ENCODE data around the gene FAM50B.

The FAM50B gene

DNA sequence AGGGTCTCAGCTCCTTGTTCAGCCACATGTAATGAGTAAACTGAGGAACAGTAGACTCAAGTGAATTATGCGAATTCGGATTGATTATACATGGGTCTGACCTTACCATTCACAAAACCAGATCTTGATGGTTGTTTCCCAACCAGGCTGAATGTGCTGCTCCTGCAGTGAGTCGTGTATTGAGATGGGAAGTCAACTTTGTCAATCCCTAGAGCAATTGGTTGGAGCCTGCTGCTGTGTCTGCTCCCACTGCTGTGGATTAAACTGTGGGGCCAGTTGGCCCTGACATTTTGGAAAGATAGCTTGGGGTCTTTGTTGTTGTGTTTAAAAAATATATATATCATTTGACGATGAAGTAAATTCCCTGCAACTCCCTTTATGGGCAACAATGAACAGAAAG lies 23.9 kb downstream of the FAM50B start:
- no peak for DNase-seq (ENCODE audit: low read depth in 2 of 2)

DNA sequence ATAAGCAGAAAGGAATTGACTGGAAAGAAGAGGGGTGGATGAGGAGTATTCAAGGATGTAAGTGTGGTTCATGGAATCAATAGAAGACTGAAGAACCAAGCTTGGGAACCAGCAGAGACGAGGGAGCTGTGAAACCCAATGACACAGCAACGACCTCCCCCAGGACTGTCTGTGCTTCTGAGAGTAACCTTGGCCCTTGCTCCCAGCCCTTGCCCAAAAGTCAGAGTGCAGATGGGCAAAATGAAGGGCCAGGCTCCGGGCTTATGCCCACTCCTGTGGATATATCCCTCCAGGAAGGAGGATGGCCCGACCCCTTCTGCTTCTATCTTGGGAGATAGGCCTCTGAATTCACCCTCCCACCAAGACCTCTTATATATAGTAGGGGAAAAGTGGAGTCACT lies 24.9 kb downstream of the FAM50B start:
- no peak for DNase-seq (ENCODE audit: low read depth in 2 of 2)

DNA sequence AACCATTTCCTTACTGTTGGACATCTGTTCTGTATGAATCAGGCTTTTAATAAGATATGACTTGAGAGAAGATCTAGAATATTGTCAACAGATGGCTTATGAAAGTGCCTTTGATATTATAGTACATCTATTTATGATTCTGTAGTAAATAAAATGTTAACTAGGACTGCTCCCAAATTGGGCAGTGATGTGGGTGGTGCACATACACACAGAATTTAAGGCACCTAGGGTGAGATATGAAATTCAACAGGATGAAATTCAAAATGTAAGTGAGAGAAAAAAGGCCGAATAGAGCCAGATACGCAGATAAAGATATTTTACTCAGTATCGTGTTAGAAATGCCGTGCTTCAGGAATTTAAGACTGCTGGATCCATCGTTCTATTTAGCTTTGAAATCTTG lies 26.3 kb downstream of the FAM50B start:
- no peak for DNase-seq (ENCODE audit: low read depth in 2 of 2)

DNA sequence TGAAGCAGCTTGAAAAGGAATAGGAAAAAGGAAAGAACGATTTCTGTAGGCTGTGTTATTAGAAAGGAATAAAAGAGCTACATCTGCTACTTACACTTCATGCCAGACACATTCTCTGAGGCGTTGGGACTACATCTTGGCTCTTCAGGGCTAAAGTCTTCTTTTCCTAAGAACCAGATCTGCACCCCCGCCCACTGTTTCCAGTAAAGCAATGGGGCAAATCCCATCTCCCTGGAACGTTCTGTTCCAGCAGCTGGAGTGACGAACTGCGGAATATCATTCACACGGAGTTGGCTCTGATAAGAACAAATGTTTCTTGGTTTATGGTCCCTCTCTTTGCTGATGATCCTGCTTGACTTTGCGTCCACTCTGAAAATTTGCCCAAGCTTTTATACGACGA lies 26.9 kb downstream of the FAM50B start:
- DNase-seq (ENCODE audit: low read depth in 2 of 2) = no peak

DNA sequence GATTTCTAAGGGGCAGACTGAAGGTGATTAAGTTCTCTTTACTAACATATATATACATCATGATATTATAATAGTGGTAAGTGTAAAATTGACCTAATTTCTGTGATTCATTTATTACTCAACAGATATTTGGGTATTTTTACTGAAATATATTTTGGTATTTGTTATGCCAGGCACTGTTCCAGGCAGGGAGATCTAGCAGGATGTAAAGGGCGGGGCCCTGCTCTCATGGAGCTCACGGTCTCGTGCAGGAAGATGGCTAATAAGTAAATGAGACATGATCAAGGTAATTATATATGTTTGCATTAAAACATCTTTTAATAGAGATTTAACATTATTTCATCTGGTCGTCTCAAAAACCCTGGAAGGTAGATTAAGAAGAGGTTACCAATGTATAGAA lies 27.7 kb downstream of the FAM50B start:
- DNase-seq (ENCODE audit: low read depth in 2 of 2) = no peak

DNA sequence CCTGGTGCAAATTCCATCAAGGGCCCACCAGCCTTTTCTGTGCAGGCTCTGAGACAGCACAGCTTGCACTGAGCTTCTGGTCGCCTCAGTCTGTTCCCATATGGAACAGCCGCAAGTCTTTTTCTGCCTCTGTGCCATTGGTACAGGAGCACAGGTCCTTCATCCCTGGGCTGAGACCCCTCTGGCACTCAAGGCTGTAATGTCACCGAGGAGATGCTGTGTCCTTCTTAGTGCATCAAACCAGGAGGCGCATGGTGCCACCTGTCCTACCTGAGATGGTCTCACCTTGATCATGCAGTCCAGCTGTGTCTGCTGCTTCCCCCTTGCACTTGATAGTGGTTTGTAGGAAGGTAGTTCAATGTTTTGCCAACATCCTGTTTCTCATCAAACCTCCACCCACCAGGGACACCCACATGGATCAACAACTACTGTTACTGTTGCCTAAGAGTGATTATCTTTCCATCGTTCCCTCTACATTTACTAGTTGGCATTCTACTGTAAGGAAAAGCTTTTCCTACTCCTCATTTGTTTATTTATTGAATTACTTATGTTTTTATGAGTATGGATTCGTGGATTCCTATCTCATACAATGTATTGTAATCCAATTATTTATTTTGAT lies 29.0 kb downstream of the FAM50B start:
- DNase-seq (ENCODE audit: low read depth in 2 of 2) = no peak

DNA sequence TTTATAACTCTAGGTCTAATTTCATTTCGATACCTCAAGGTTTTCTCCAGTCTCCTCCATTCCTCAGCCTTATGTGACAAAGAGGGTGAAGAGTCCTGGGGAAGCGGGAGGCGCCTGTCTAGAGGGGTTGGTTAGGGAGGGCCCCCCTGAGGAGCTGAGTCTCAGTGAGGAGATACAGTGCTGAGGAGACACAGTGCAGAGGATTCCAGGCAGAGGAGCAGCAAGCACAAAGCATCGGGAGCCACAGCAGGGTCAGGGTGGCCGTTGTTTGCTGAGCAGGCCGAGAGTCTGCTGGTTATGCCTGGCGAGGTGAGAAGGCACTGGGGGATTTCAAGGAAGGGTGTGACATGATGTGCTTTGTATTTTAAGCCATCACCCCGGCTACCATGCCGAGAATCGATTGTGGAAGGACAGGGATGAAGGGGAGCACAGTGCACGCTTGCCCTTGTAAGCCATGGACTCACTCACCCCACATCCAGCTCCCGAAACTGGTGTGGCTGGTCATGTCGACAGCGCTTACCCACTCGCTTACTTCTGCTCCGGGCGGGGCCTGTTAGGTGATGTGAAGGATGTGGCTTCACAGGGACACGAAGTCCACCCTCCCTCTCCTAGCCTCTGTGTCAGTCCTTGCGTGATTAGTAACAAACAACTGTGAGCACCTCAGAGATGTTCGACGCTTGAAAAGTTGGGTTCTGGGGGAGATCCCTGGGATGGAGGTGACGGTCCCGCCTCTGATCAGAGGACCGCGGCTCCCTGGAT lies 30.2 kb downstream of the FAM50B start:
- no peak for DNase-seq (ENCODE audit: low read depth in 2 of 2)

DNA sequence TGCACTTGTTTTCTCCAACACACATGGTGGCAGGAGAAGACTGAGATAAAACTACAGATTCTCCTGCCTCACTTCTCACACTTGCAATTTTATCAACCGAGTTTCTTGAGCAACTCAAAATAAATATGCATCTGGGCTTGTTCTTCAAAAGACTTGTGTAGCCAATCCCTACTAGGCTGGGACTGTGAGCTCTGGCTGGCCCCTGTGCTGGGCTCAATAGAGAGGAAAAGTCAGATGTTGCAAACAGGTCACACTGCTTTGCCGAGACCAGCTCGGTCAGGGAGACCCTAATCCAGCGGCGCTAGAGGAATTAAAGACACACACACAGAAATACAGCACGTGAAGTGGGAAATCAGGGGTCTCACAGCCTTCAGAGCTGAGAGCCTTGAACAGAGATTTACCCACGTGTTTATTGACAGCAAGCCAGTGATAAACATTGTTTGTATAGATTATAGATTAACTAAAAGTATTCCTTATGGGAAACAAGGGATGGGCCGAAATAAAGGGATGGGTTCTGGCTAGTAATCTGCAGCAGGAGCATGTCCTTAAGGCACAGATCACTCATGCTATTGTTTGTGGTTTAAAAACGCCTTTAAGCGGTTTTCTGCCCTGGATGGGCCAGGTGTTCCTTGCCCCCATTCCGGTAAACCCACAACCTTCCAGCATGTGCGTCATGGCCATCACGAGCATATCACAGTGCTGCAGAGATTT lies 32.7 kb downstream of the FAM50B start:
- DNase-seq (ENCODE audit: low read depth in 2 of 2) = no peak

DNA sequence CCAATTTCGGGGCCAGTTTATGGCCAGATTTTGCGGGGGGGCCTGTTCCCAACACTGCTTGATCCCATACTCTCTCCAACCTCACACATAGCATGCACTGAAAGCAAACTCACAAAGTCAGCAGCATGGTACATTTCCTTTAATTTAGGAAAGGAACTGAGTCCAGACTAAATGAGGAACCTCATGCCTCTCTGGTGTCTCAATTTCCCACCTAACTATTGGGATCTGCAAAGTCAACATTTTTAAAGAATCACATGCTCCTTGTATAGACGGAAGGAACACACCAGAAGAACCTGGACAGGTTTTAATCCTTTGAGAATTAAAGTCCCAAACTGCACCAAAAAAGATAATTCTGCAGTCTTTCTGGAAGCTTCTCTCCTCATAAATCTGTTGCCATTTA lies 33.3 kb downstream of the FAM50B start:
- DNase-seq (ENCODE audit: low read depth in 2 of 2) = no peak

DNA sequence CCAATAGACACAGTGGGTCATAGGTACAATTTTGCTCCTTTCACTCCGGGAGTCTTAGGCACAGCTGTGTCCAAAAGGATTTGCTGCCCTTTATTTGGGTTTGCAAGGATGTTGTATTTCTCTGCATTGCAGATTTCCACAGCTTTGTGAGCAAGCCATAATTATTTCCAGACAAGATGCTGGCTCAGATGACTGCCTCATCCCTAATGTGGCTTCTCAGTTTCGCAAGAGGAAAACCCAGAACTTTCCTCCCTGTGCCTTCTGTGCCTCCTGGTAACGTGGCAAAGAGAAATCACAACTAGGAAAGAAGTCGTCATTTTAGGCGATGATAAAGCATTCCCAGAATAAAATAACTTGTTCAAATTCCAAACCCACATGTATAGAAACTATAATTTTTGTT lies 33.7 kb downstream of the FAM50B start:
- DNase-seq (ENCODE audit: low read depth in 2 of 2) = no peak

DNA sequence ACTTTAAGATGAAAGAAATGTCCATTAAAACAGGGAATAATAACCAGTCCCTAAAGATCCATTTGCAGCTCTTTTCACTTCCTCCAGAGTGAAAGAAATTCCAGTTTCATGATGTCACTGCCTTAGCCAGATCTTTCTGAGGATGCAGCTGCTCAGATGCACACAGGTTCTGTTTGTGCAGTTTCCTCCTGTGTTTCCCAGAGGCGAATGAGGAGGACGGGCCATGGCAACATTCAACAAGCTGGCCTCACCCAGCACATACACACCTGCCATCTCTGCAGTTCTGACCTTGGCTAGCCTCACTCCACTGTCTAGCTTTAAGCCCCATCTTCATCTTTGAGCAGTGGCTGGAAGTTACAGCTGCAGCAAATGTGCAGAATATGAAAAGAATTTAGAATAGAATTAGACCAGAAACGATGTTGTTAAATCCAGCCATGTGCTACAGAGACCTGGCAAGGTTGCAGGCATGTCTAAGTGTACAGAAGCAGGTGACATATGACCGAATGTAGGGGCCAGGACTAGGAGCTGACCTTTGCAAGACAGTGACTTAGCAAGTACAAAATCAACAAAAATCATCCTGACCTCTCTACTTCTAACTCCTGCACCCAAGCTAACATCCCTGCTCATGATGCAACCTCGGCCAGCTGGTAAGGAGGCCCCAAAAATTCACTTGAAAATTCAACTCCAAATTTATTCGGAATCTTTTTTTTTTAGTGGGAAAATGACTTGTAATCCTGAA lies 35.0 kb downstream of the FAM50B start:
- no peak for DNase-seq (ENCODE audit: low read depth in 2 of 2)

DNA sequence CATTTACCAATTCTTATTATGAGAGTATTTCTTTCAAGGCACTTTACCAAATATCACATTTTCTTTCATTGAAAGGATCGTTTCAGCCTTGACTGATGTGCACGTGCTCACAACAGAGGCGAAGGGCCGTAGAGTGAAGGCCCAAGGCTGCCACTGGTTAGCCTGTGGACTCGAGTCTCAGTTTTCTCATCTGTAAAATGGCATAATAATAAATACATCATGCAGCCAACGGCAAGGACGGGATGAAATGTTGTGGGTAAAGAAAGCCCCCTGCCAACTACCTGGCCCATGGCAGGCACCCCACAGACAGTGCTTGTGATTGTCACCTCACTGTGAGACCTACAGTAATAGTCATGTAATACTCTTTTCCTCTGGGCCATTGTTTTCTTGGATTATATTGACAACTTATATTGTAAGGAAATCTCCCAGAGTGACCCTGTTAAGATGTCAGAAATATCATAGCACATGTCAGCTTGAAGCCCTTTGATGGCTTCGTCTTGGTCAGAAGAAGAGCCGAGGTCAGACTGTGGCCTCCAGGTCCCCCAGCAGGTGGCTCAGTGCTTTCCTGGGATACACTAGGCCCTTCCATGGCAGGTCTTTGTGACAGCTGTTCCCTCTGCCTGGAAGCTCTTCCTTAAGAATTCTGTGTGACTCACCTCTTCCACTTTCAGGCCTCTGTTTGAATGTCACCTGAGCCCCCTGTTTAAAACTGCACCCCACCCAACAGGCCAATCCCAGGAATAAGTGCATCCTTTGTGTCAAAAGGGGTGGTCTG lies 36.3 kb downstream of the FAM50B start:
- no peak for DNase-seq (ENCODE audit: low read depth in 2 of 2)

DNA sequence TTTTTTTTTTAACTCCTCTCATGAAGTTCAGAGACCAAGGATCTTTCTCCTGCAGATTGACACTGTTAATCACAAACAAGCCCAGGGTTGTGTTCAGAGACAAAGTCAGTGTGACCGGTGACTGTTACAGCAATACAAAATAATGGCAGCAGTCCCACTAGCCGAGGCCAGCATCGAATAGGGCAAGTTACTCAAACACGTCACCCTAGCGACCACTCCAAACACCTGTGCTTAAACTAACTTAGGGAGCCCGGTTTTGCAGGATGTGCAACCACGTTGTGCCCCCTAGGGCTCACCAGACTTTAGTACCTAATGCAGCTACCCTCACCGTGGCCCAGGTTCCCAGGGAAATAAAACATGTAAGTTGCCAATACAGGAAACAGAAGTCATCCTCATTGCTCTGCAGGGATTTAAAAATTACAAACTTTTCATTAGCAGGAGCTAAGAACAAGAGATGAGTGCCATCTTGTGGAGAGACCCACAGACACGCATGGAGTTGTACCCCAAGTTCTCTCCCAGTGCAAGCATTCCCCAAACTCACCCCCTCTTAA lies 38.1 kb downstream of the FAM50B start:
- DNase-seq (ENCODE audit: low read depth in 2 of 2) = no peak

DNA sequence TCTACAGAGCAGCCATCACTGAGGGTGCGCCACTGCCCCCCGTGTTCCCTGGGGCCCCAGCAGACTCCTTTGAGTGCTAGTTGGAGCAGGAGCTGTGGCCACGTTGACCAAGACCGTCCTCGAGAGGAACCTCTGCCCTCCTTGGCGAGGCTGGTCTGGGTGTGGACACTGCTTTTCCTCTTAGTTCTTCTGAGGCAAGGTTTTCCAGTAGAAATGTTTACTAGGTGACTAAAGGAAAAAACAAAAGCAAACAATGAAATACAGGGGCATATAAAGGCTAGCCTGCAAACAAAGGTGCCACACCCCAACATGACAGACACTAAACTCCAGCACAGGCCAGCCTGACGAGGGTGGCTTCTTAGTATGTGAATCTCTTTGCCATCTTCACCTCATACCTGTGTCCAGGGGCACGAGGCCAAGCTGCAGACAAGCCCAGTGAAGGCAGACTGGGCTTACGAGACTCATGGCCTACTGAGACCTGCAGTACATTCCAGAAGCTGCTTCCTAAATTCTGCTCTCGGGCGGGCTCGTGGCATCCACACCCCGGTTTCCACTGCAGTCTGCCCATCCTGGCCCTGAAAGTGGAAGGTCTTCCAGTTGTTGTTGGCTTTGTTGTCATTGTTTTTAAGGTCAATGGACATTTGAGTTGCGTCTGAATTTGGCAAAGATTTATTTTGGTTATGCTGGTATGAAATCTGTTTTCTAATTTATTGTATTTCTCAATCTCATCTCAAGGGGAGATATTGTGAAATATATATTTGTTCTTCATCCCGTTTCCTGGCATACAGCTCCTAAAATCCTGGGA lies 39.2 kb downstream of the FAM50B start:
- no peak for DNase-seq (ENCODE audit: low read depth in 2 of 2)

DNA sequence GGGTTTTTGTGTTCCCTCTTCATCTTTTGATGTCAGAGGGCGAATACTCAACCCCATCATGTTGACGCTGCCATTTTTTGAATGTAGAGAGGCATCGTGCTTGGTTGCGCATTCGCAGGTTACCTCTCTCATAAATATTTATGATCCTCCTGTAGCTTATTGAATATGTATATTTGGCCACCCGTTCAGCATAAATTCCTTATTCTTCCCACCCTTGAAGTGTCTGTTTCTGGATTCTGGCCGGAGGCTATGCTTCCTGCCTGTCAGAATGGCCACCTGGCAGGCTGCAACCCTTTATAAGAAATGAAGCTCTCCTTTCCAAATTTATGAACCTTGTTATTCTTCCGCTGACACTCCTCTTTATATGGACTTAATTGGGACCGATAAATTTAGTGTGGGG lies 40.9 kb downstream of the FAM50B start:
- no peak for DNase-seq (ENCODE audit: low read depth in 2 of 2)

DNA sequence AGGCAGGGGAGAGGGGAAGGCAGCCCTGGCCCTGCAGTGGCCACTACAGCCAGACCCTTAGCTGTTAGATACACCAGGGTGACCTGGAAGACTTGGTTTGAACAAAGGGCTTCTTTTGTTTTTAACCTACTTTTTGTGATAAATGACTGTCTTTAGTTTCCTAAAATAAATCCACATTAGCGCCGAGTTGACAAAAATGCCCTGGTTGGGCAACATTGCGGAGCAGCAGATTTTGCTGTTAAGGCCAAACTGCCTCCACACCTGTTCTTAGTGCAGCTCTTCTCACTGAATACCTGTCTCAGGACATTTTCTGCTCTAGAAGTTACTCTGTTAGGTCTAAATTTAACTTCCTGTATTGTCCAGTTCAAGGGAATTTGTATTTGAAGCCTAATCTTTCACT lies 42.7 kb downstream of the FAM50B start:
- DNase-seq (ENCODE audit: low read depth in 2 of 2) = no peak

DNA sequence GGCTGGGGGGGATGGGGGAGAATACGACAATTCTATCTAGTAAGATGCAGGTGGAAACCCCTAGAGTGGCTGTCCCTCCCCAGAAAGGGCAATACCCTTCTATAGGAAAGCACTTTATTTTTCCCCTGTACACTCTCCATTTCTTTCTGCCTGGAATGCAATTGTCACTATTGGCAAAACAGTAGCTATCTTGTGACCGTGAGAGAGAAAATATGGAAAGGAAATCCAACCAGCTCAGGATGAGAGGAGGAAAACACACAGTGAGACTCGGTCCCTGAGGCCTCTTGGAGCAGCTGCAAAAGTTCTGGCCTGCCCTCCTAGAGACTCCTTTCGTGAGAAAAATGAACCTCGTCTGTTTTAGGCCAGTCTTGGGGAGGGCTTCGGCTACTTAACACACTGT lies 43.4 kb downstream of the FAM50B start:
- DNase-seq (ENCODE audit: low read depth in 2 of 2) = no peak

DNA sequence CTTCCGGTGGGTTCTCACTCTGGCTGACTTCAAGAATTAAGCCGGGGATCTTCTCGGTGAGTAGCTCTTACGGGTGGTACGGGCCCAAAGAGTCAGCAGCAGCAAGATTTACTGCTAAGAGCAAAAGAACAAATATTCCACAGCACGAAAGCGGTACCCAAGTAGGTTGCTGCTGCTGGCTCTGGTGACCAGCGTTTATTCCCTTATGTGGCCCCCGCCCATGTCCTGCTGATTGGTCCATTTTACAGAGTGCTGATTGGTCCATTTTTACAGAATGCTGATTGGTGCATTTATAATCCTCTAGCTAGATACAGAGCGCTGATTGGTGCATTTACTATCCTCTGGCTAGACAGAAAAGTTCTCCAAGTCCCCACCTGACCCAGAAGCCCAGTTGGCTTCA lies 44.3 kb downstream of the FAM50B start:
- no peak for DNase-seq (ENCODE audit: low read depth in 2 of 2)

DNA sequence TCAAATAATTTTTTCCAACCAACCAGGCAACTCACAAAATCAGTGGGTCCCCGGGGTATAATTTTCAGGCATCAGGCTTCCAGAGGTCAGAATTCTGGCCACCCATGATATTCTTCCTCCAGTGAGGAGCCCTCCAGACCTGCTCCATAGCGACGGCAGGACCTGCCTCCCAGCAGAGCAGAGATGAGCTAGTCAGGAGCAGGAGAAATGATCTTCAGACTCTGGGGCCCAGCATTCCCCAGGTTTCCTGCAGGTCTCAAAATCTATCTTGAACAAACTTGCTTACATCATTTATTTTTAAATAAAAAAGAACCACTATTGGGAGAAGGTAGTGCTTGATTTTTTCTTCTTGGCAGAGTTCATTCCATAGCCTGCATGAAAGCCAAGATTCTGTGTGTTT lies 44.7 kb downstream of the FAM50B start:
- DNase-seq (ENCODE audit: low read depth in 2 of 2) = no peak

DNA sequence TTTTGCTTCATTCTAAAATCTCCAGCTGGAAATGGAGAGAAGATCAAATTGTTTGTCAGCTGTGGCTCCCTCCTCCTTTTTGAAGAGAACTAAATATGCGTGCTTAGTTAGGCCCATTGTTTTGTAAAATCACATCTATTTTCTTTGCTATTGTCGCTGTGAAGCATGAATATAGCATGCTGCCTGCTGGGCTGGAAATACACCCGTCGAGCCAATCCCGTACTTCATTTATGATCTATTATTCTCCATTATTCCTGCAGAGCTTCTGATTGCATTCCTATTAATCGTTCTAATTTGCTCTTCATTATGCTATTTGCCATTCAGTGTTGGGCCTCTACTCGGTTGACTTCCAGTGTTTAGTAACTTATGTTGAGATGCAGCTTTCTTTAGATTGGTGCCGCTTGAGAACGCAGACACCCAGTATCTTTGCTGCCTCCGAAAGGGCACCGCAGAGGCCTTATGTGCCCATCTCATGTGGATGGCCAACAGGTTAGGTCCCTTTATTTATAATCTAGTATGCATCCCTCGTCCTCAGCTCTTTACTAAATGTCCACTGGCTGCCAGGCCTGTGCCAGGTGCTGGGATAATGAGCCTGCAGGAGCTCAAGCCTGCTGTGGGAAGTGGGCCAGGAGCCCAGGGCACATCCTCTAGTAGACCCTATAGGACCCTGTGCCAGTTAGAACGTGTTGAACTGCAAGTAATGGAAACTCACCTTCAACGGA lies 45.6 kb downstream of the FAM50B start:
- DNase-seq (ENCODE audit: low read depth in 2 of 2) = no peak

Measured in activated CD8-positive, alpha-beta memory T cell treated with anti-CD3 and anti-CD28 coated beads for 4 hours (primary cell).